ENCODE data around the gene SAMD11.

GRCh38 chr1:963301-963651, 39.6 kb downstream of the SAMD11 start:
- TF ChIP-seq CTCF (IDR thresholded peaks at IDR 0.05) (no peak), POLR2A (IDR thresholded peaks at IDR 0.05) (no peak)

Data from prostate gland (tissue), 2 donors.